GM12872 (cell line): ENCODE results near the gene TRIM62.

Experiments
- TF ChIP-seq, protein P1 (sequence below): IDR thresholded peaks from 3 replicates; pipeline ENCODE4 v1.5.1; 2011; ENCODE audit warnings: low read depth, mild to moderate bottlenecking, low read length, moderate library complexity; ENCODE audit not compliant: insufficient read depth

Gene TRIM62

GRCh38 chr1:33141216-33141615, 40.6 kb downstream of the TRIM62 start:
- TF ChIP-seq, protein P1, sequence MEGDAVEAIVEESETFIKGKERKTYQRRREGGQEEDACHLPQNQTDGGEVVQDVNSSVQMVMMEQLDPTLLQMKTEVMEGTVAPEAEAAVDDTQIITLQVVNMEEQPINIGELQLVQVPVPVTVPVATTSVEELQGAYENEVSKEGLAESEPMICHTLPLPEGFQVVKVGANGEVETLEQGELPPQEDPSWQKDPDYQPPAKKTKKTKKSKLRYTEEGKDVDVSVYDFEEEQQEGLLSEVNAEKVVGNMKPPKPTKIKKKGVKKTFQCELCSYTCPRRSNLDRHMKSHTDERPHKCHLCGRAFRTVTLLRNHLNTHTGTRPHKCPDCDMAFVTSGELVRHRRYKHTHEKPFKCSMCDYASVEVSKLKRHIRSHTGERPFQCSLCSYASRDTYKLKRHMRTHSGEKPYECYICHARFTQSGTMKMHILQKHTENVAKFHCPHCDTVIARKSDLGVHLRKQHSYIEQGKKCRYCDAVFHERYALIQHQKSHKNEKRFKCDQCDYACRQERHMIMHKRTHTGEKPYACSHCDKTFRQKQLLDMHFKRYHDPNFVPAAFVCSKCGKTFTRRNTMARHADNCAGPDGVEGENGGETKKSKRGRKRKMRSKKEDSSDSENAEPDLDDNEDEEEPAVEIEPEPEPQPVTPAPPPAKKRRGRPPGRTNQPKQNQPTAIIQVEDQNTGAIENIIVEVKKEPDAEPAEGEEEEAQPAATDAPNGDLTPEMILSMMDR = no peak

DNA sequence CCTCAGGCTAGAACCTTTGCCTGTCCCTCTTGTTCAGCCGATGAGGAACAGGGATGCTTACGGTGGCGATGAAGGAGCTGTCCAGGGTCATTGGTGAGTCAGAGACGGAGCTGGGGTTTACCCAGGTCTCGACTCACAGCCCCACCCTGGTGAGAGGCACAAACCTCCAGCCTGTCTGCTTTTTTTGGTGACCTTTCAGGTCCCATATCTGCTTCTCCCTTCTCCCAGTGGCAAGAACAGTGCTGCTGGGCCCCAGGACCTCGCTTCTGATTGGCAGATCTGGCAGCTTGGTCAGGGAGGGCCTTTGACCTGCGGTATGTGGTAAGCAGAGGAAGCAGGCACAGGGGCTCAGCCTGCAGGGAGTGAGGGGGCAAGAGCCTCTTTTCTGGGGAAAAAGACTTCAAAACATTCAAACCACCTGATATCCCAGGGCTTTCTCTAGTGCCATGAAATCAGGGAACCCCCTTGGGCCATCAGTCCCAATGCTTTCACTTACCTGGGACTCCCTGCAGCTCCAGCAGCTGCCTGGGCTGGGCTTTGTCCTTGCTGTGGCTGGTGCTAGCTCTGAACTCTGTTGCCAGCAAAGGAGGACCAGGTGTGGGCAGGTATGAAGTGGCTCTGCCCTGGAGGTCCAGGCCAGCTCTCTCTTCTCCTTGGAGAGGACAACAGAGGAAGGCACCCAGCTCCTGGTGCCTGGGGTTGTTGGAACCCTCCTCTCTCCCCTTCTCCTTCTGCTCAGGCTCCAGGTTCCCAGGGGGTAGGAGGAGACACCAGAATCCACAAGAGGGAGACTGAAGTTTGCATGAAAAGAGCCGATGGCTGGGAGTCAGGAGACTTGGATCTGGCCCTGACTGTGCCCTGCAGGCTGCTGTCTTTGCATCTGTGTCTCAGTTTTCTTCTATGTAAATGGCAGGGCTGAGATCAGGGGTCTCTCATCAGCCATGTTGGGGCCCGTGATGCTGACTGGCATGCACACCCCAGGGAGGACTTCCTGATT, 41.4 kb downstream of the TRIM62 start:
- TF ChIP-seq, protein P1 = no peak

GRCh38 chr1:33137800-33138199, 44.0 kb downstream of the TRIM62 start:
- TF ChIP-seq, protein P1 = peak; percentile 72

- TF ChIP-seq, protein P1 = no peak
These were observed 48.3 kb downstream of the TRIM62 start for GRCh38 chr1:33133478-33134105.

GRCh38 chr1:33132549-33132948, 49.3 kb downstream of the TRIM62 start:
- TF ChIP-seq, protein P1 = no peak

- TF ChIP-seq, protein P1 = no peak
These were observed 50.7 kb downstream of the TRIM62 start for GRCh38 chr1:33131191-33131590.

DNA sequence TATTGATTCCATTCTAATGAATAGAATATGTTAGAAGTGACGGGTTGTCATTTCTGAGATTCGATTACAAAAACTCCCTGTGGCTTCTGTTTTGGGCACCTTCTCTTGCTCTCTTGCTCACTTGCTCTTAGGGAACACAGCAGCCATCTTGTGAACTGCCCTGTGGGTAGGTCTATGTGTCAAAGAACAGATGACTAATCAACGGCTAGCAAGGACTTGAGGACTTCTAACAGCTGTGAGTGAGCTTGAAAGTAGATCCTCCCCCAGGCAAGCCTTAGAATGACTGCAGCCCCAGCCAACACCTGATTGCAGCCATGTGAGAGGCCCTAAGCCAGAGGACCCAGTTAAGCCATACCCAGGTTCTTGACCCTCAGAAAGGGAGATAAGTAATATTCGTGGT, 51.5 kb downstream of the TRIM62 start:
- TF ChIP-seq, protein P1 = no peak
